ENCODE results near the gene RASAL3. TPM values are rescaled to one million over a fixed set of nuclear protein-coding genes. Genes with fewer than 3 reads are reported as not detected.

RASAL3 gene
- total and polyA plus RNA-seq, 2 of the 4 experiments (the other 2 are of a cell fraction) = 0.07 TPM; not detected in 1

DNA sequence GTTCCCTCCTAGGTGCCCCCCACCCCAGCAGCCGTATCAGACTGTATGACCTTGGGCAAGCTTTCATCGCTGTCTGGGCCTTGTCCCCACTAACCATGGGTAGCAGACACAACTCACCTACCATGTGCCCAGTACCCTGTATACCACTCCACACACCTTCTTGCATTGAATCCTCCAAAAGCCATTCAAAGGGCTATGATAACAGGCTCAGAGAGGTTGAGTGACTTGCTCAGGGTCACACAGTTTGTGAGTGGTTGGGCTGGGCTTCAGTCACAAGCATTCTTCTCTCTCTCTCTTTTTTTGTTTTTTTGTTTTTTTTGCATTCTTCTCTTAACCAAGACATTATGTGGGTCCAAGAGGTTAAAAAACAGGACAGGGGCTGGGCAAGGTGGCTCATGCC is 2.6 kb downstream of the RASAL3 start:
- no peaks in the 10 kb centered on the region for H3K9me3 ChIP-seq (ENCODE audit: control insufficient read depth, insufficient read depth, low read length)
- no peaks in the 10 kb centered on the region for H3K4me1 ChIP-seq (ENCODE audit: control insufficient read depth, insufficient read depth, low read length)
- no peak overlapping the region for H4K8ac ChIP-seq (ENCODE audit: low read depth in 2 of 2, low read length in 2 of 2)
- H2BK5ac ChIP-seq (ENCODE audit: low read depth, low read length, poor library complexity, severe bottlenecking) = no peak overlapping the region
- TF ChIP-seq CHD1 (IDR thresholded peaks at IDR 0.05; ENCODE audit: low read depth, low read length) = no peak
- TF ChIP-seq MAFK (IDR thresholded peaks at IDR 0.05; ENCODE audit: low read depth, low read length) = no peak
- TF ChIP-seq SMC3 (IDR thresholded peaks at IDR 0.05; ENCODE audit: low read depth, low read length) = no peak
- no peak for TF ChIP-seq NFE2L2 (IDR thresholded peaks at IDR 0.05; ENCODE audit: low read depth, low read length)
- TF ChIP-seq, protein P1, sequence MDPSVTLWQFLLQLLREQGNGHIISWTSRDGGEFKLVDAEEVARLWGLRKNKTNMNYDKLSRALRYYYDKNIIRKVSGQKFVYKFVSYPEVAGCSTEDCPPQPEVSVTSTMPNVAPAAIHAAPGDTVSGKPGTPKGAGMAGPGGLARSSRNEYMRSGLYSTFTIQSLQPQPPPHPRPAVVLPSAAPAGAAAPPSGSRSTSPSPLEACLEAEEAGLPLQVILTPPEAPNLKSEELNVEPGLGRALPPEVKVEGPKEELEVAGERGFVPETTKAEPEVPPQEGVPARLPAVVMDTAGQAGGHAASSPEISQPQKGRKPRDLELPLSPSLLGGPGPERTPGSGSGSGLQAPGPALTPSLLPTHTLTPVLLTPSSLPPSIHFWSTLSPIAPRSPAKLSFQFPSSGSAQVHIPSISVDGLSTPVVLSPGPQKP (IDR thresholded peaks at IDR 0.05; ENCODE audit: borderline replicate concordance, low read depth, low read length) = no peak
- TF ChIP-seq BHLHE40 (IDR thresholded peaks at IDR 0.05; ENCODE audit: low read depth, low read length) = no peak
- no peak for TF ChIP-seq RCOR1 (IDR thresholded peaks at IDR 0.05; ENCODE audit: insufficient replicate concordance, low read length)
- TF ChIP-seq, protein P2, sequence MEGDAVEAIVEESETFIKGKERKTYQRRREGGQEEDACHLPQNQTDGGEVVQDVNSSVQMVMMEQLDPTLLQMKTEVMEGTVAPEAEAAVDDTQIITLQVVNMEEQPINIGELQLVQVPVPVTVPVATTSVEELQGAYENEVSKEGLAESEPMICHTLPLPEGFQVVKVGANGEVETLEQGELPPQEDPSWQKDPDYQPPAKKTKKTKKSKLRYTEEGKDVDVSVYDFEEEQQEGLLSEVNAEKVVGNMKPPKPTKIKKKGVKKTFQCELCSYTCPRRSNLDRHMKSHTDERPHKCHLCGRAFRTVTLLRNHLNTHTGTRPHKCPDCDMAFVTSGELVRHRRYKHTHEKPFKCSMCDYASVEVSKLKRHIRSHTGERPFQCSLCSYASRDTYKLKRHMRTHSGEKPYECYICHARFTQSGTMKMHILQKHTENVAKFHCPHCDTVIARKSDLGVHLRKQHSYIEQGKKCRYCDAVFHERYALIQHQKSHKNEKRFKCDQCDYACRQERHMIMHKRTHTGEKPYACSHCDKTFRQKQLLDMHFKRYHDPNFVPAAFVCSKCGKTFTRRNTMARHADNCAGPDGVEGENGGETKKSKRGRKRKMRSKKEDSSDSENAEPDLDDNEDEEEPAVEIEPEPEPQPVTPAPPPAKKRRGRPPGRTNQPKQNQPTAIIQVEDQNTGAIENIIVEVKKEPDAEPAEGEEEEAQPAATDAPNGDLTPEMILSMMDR (conservative IDR thresholded peaks at IDR 0.05; ENCODE audit: low read depth, low read length) = no peak
- no peaks in the 10 kb centered on the region for H3K9me1 ChIP-seq (ENCODE audit: insufficient read depth, low read length)
- no peak overlapping the region for H3K14ac ChIP-seq (replicated peaks; ENCODE audit: low read depth, low read length)
- H2AK9ac ChIP-seq (replicated peaks; ENCODE audit: low read depth, low read length, poor library complexity) = no peak overlapping the region
- dilution Hi-C loops (cut with HindIII; ENCODE audit: low sequenced_read_pairs, unreplicated experiment) (no loop called here), intact Hi-C loops (cut with micrococcal nuclease) (no loop called here), in situ Hi-C loops (cut with MboI; ENCODE audit: low sequenced_read_pairs) (no loop called here)
- no peak overlapping the region for H3K18ac ChIP-seq (ENCODE audit: low read depth, low read length)
- peaks cover 38% of the 10 kb centered on the region for H3K27me3 ChIP-seq (ENCODE audit: control insufficient read depth, insufficient read depth, low read length)
- ChIA-PET POLR2A (ENCODE audit: unreplicated experiment) (no interaction called here), CTCF (no interaction called here)
- no peak overlapping the region for H3K27ac ChIP-seq (ENCODE audit: insufficient read depth, low read length)
- no peak overlapping the region for H4K5ac ChIP-seq (ENCODE audit: low read depth, low read length)
- BruUV-seq (replicated peaks) = no TSS peak
- no peak overlapping the region for H3K56ac ChIP-seq (ENCODE audit: extremely low read depth, insufficient read depth, low read length)
- no peak overlapping the region for H2BK15ac ChIP-seq (ENCODE audit: low read depth, low read length)
- H4K20me1 ChIP-seq (ENCODE audit: insufficient read depth, low read length) = no peaks in the 10 kb centered on the region
- no peak overlapping the region for H3K4ac ChIP-seq (ENCODE audit: low read depth, low read length)
- 69% methylated on average over 2 of the region's 2 CpGs; no CpG with 5 or more reads in 1 of the 2 experiments for WGBS, 2 experiments (ENCODE audit: extremely low coverage in 2 of 2, insufficient read length in 1 of 2)
- H3K79me1 ChIP-seq (ENCODE audit: low read depth in 1 of 2, low read length in 2 of 2) = no peaks in the 10 kb centered on the region
- no peak overlapping the region for H3K9ac ChIP-seq (ENCODE audit: low read depth, low read length)
- no peak overlapping the region for H2AK5ac ChIP-seq (ENCODE audit: low read depth, low read length)
- no peak overlapping the region for H2BK120ac ChIP-seq (ENCODE audit: low read depth, low read length)
- no peak overlapping the region for H2BK20ac ChIP-seq (ENCODE audit: low read depth, low read length)
- no peak for DNase-seq
- no peak overlapping the region for H2AFZ ChIP-seq (replicated peaks; ENCODE audit: low read length, poor library complexity)
- no peak for ATAC-seq (ENCODE audit: low read depth)
- H4K91ac ChIP-seq (ENCODE audit: insufficient read depth, low read depth, low read length) = no peak overlapping the region
- no peaks in the 10 kb centered on the region for H3K36me3 ChIP-seq (ENCODE audit: control insufficient read depth, insufficient read depth, low read length)
- H3K23ac ChIP-seq (ENCODE audit: low read depth, low read length) = no peak overlapping the region
- H3K4me3 ChIP-seq (ENCODE audit: insufficient read depth, low read depth, low read length) = no peak overlapping the region
- no peak overlapping the region for H3K4me2 ChIP-seq (ENCODE audit: low read depth, low read length)
